Measurements from ENCODE around the gene EPHB1. TPM values are rescaled to one million over a fixed set of nuclear protein-coding genes. Genes with fewer than 3 reads are reported as not detected.

The EPHB1 gene
- total RNA-seq, 1 experiment from 2014 or later, result 0.86 TPM

GRCh38 chr3:135137296-135137695 lies 342.2 kb downstream of the EPHB1 start:
- intact Hi-C loops (cut with micrococcal nuclease), result no loop called here
- H4K20me1 ChIP-seq (ENCODE audit: insufficient read depth), result no peaks in the 10 kb centered on the region
- no peak for TF ChIP-seq SP1 (IDR thresholded peaks at IDR 0.05; ENCODE audit: low read depth)
- no peak for TF ChIP-seq RAD21 (IDR thresholded peaks at IDR 0.05; ENCODE audit: low read depth)
- TF ChIP-seq EGR1 (IDR thresholded peaks at IDR 0.05; ENCODE audit: low read depth), result no peak
- TF ChIP-seq SIN3A (IDR thresholded peaks at IDR 0.05; ENCODE audit: low read depth), result no peak
- no peak for TF ChIP-seq CTCF (IDR thresholded peaks at IDR 0.05 in 2 of 3, conservative IDR thresholded peaks at IDR 0.05 in 1 of 3; ENCODE audit: borderline replicate concordance in 1 of 3, insufficient read depth in 1 of 3, low read depth in 2 of 3, low read length in 2 of 3)
- TF ChIP-seq REST (IDR thresholded peaks at IDR 0.05; ENCODE audit: low read depth), result no peak
- ChIA-PET POLR2A (no interaction called here), RAD21 (ENCODE audit: low non-redundant PET in 1 of 2, low total read pairs in 2 of 2, uncharacterized antibody in 2 of 2, unreplicated experiment in 2 of 2) (no interaction called here), CTCF (no interaction called here)
- BruUV-seq (replicated peaks), result no TSS peak
- no peaks in the 10 kb centered on the region for H3K36me3 ChIP-seq (ENCODE audit: control insufficient read depth in 1 of 2, insufficient read depth in 2 of 2, low read length in 2 of 2)
- no peaks in the 10 kb centered on the region for H3K9me2 ChIP-seq (ENCODE audit: insufficient read depth)
- no peaks in the 10 kb centered on the region for H3K79me2 ChIP-seq (ENCODE audit: insufficient read depth, low read length)
- no peak for DNase-seq (ENCODE audit: low read depth, low spot score)
- peaks cover 10% of the 10 kb centered on the region; the same call in 1 of the 2 replicates for H3K27me3 ChIP-seq (ENCODE audit: insufficient read depth, low read length)
- no peak overlapping the region for H3K4me3 ChIP-seq (replicated peaks in 1 of 2; ENCODE audit: low read depth in 1 of 2, low read length in 2 of 2)
- H3K4me1 ChIP-seq (ENCODE audit: control insufficient read depth in 1 of 2, insufficient read depth in 2 of 2, low read length in 2 of 2), result no peaks in the 10 kb centered on the region
- no peak overlapping the region for H2AFZ ChIP-seq (ENCODE audit: low read depth, low read length, poor library complexity, severe bottlenecking)
- H3K9me3 ChIP-seq (ENCODE audit: control insufficient read depth in 1 of 2, insufficient read depth in 1 of 2, low read depth in 1 of 2, low read length in 2 of 2), result no peaks in the 10 kb centered on the region
- no peak overlapping the region for H3K27ac ChIP-seq (ENCODE audit: low read depth, low read length)
- H3K4me2 ChIP-seq (ENCODE audit: low read length), result no peak overlapping the region
- ATAC-seq, result no peak
- no peak overlapping the region for H3K9ac ChIP-seq (ENCODE audit: low read length)

Measured in HCT116 (cell line).